ENCODE results near the gene SERPINA6.
"Not testable (repeated sequence)": the region's sequence is repeated elsewhere in the genome, so short reads cannot be mapped to it uniquely, and the experiment has no call there.

Gene SERPINA6, protein sequence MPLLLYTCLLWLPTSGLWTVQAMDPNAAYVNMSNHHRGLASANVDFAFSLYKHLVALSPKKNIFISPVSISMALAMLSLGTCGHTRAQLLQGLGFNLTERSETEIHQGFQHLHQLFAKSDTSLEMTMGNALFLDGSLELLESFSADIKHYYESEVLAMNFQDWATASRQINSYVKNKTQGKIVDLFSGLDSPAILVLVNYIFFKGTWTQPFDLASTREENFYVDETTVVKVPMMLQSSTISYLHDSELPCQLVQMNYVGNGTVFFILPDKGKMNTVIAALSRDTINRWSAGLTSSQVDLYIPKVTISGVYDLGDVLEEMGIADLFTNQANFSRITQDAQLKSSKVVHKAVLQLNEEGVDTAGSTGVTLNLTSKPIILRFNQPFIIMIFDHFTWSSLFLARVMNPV

DNA sequence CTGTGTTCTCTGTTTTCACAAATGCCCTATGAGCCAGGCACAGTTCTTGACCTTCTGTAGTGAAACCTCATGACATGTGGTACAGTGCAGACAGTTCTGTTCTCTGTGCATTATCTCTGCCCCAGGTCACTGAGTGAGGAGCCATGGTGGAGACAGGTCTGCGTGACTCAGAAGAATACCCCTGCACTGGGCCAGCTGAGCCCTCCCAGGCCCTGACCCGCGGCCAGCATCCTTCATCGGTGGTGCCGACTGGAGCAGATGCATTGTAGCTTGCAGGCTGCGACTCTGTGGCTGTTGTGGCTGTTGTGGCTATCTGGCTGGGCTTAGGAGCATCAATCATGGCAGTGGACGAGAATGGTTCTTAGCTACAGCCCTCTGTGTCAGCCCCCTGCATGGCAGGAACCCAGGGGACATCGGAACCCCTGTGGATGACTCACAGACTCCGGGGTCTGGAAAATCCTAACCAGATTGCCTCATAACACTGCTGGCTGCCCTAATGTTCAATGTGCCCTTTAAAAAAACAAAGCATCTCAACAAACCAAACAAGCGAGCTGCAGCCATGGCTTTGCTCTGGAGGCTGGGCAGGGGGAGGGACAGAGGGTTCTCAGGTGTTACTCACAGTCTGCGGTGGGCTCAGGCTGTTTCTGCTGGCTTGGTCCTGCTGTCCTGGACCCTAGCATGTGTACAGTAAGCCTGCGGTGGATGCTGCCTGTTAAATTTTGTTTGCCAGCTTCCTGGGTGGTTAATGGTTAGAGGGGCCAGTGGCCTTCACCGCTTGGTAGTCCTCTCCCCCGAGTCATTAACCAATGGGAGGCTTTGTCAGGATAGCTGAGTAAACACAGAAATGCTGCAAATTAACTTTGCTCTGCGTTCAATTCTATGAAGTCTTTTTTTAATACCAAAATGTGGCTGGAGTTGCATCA is at the start of gene SERPINA6:
TSS of gene SERPINA6 (minus strand) at position 689 of the 923 bp plus-strand sequence. CDS start 8,688 bp downstream, outside the sequence.
- DNase-seq (ENCODE audit: low spot score): no peak

DNA sequence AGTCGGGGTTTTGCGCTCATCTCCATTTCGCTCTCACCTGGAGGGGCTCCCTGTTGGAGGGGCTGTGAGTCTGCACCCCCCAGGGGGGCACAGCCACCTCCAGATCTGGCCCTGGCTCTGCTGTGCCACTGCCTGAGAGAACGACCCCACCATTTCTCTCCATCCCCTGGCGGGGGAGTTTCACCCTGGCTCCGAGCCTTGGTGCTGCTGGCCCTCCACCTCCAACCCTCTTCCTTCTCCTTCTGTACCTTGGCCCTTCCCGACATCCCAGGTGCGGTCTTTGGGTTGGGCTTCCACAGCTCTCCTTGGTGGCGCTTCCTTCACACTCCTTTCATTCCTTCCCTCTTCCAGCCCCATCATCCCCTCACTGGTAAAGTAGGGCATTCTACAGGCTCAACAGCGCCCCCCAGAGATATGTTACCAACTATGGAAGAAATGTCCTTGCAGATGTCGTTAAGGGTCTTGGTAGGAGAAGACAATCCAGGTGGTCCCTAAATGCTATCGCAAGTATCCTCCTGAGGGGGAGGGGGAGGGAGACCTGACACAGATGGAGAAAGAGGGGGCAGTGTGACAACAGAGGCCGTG is 49.0 kb upstream of the SERPINA6 start:
- no peak for DNase-seq (ENCODE audit: low spot score)

DNA sequence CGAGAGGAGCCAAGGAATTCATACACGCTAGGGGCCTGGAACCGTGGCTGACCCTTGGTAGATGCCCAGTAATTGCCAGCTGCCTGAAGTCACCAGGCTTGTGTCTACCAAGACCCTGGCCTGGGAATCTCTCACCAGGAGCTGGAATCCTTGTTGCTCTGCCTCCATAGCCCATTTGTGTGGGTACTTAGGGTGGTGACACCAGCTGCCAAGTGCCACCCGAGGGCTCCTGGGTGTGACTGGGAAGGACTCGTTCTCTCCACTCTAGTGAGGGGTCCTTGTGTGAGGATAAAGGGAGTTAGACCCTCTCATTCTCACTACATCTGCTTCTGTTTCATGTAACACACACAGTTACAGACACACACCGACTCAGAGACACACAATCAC is 47.4 kb upstream of the SERPINA6 start:
- no peak for DNase-seq (ENCODE audit: low spot score)

DNA sequence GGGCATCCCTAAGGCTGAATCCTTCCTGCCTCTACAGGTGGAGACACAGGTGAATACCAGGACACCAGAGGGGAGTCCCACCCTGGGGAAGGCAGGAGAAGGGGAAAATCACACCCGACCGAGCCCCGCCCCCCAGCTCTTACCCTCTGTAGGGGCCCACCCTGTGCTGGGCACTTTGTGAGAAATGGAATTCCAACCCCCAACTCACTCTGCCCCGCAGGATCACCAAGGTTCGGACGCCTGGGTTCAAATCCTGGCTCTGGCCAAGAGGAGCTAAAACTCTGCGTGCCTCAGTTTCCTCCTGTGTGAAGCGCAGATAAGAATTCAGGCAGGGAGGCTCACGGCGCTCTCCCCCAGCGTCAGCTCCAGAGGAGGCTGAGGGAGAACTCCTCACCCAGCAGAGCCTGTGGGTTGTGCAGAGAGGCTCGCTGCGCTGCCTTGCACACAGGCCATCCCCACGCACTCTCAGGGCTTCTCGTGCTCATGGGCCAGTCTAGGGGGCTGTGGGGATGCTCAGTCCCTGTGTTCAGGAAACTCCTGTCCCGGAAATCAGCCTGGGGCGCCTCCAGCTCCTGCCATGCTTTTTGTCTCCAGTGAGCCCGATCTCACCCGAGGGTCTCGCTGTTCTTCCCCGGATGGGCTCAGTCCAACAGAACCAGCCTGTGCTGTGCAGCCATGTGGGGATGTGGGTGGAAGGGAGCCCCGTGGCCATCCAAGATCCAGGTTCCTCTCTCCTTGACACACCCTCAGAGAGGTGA is 46.8 kb upstream of the SERPINA6 start:
- DNase-seq (ENCODE audit: low spot score): not testable (repeated sequence)

DNA sequence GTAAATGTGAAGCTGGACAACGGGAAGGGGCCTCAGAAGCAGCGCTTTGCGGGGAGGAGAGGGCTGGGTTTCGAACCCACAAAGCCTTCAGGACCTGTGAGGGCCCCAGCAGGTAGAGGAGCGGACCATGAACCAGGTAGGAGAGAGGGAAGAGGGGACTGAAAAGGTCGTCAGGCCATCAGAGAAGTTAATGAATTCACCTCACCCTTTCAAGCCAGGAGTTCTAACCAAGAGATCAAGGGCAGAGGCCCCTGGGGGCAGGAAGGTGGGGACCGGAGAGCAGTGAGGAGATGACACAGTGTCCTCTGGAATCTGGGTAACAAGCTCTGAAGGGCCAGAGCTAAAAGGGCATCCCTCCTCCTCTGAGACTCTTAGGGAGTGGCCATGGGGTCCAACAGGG is 45.8 kb upstream of the SERPINA6 start:
- DNase-seq (ENCODE audit: low spot score): no peak

DNA sequence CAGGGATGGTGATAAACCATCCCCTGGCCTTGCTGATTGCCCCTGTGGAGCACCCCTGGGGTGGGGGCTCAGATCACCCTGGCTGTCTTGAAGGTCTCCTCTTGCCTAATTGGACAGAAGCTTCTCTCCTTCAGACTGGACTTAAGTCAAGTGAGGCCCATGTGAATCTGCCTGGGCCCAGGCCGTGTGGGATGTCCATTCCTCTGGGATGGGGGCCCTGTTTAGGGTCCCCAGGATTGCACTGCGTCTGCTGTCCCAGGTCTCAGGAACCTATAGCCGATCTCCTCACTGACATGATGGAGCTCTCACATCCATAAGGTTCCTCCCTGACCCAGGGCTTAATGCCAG is 45.1 kb upstream of the SERPINA6 start:
- DNase-seq (ENCODE audit: low spot score): no peak

DNA sequence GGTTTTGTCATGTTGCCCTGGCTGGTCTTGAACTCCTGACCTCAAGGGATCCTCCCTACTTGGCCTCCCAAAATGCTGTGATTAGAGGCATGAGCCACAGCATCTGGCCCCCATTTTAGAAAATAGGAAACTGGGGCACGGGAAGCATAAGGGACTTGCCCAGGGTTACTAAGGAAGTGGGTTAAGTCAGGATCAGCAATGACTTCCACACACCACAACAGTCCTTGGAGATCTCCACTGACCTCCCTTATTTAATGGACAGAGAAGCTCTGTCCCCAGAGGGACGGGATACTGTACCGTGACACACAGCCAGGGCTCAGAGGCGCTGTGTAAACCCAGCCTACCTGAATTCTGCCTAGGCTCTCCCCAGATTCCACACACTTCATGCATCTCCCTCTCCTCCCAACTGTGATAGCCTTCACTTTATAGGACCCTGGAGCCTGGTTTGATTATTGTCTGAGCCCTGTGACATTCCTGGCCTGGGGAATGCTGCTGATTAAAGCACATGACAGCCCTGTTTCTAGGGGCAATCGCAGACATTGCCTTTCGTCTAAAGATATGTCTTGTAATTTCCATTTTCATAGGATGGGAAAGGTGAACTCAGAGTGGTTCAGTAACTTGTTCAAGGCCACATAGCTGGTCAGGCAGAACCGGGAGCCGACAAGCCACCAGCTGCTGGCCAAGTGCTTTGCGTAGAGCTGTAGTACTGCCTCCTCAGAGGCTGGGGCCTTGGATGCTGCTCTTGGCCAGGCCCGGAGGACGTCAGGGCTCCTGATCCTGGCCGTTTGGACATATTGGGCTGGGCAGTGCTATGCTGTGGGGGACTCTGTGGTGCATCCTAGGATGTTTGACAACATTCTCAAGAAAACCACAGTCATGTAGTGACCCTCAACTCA is 44.5 kb upstream of the SERPINA6 start:
- no peak for DNase-seq (ENCODE audit: low spot score)

DNA sequence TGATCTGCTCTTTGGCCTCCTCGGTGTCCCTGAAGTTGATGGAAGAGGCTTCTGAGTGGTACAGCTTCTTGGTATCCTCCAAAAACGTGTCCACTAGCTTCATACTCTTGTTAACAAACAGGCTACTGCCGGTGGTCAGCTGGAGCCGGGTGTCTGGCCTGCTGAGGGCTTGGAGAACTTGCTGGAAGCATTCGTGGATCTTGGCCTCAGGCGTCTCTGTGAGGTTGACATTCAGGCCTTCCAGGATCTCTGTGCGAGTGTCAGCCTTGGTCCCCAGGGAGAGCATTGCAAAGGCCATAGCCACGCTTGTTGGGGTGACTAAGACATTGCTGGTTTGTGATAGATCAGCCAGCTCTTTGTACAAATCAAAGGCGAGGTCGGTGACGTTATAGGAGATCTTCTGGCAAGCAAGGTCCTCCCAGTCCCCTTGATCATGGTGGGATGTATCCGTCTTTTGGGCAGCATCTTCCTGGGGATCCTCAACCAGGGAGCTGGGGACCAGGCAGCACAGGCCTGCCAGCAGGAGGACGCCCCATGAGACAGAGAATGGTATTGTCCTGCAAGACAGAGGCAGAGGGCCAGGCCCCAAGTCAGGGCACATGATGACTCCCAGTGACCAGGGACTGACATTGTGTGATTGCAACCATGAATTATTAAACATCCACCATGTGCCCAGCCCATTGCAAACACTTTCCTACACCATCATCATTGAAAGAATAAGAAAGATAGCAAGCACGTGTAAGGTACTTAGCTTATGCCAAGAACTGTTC is 43.2 kb upstream of the SERPINA6 start, which contains the start of gene SERPINA2:
TSS of gene SERPINA2 (minus strand) at position 553 of the 770 bp plus-strand sequence.
- DNase-seq (ENCODE audit: low spot score): no peak

DNA sequence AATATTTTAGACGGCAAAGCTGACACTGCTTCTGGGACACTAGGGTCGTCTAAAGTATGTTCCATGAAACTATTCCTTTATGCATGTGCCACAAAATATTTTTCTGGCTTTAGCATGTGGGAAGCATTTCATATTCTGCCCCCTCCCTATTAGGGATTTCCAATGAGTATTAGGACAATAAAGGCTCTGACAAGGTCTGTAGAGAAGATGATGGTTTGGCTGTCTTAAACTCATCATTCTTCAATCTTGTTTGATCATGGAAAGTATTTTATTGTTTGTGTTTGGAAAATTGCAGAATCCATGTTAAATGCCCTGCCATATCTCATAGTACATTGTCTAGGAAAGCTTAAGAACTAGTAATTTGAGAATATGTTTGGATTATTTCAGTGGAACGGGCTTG is 42.5 kb upstream of the SERPINA6 start:
- no peak for DNase-seq (ENCODE audit: low spot score)

DNA sequence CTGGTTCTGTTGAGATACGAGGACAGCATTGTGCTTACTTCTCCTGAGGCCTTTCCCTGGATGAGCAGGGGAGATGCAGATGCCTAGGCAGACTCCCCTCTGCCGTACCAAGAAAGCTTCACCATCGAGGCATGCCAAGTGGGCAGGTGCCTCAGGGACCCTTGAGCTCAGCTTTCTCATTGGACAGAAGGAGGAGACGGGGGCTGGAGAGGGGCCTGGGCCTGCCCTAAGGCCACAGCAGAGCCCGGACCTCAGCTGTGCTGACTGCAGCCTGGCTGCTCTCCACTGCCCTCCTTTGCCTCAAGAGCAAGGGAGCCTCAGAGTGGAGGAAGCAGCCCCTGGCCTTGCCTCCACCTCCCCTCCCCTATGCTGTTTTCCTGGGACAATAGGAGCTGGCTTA is 41.8 kb upstream of the SERPINA6 start:
- no peak for DNase-seq (ENCODE audit: low spot score)

DNA sequence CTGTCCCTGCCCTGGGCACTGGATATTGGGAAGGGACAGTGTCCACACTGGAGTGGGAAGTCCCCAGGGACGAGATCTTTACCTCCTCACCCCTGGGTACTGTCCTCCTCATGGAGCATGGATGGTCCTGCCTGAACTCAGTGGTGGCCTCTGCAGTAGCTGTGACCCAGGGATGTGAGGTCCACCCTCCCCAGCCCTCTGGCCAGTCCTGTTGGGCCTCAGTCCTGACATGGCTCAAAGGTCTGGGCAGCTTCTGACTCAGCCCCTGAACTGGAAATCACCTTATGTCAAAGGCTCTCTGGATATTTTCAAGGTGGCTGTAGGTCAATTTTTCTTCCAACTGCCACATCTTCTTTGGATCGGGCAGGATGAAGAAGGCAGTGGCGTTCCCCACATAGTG is 40.9 kb upstream of the SERPINA6 start:
- DNase-seq (ENCODE audit: low spot score): no peak

DNA sequence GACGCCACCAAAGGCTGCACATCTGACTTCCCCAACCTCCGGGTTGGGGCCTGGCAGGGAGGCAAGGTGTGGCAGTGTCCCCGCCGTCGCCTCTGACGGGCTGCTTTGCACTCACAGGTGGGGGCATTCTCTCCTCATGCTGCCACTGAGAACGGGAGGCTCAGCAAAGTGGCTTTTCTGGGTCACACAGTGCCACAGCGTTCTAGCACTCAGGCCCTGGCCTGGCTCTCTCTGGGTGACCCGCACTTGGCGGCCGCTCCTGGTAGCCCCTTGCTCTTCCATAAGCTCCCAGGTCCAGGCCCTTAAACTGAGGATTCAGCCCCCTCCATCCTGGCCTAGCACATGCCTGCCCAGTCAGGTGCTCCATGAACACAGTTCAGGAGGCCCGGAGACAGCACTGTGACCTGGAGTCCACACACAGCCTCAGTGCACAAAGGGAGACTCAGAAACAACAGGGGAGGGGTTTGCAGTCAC is 40.1 kb upstream of the SERPINA6 start:
- DNase-seq (ENCODE audit: low spot score): no peak

DNA sequence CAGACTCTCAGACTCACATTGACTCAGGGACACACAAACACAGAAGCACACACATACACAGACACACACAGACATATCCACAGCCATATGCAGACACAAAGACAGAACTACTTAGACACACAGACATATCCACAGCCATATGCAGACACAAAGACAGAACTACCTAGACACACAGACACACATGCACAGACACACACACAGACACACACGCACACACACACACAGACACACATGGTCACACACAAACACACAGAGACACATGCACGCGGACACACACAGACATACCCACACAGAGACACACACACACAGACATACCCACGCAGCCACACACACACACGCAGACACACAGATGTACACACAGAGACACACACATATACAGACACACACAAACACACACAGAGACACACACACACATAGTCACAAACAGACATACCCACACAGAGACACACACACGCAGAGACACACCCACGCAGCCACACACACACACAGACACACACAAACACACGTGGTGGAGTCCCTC is 39.5 kb upstream of the SERPINA6 start:
- no peak for DNase-seq (ENCODE audit: low spot score)

DNA sequence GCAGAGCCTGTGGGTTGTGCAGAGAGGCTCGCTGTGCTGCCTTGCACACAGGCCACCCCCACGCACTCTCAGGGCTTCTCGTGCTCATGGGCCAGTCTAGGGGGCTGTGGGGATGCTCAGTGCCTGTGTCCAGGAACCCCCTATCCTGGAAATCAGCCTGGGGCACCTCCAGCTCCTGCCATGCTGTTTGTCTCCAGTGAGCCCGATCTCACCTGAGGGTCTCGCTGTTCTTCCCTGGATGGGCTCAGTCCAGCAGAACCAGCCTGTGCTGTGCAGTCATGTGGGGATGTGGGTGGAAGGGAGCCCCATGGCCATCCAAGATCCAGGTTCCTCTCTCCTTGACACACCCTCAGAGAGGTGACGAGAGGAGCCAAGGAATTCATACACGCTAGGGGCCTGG is 38.5 kb upstream of the SERPINA6 start:
- DNase-seq (ENCODE audit: low spot score): no peak

DNA sequence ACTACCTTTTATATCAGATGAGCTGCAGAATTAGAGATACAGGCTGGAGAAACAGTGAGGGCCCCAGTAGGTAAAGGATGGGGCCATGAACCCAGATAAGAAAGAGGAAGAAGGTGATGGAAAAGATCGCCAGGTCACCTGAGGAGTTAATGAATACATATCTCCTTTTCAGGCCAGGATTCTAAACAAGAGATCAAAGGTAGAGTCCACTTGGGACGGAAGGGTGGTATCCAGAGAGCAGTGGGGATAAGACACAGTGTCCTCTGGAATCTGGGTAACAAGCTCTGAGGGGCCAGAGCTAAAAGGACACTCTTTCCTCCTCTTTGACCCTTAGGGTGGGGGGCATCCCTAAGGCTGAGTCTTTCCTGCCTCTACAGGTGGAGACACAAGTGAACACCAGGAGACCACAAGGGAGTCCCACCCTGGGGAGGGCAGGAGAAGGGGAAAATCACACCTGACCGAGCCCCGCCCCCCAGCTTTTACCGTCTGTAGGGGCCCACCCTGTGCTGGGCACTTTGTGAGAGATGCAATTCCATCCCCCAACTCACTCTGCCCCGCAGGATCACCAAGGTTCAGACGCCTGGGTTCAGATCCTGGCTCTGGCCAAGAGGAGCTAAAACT is 37.9 kb upstream of the SERPINA6 start:
- DNase-seq (ENCODE audit: low spot score): no peak

DNA sequence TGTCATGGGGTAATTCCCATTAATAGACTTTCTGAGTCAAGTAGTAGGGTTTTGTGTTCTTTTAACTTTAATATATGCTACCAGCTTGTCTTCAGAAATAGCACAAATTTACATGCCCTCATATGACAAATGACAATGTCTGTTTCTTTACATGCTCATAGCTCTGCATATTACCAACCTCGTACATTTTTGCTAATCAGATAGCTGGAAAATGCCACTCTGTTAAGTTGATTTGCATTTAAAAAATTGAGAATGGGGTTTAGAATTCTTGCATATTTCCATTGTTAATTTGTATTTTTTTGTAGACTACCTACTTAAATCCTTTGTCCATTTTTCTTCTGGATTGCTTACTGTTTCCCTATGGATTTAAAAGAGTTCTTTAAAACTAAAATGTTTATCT is 34.0 kb upstream of the SERPINA6 start:
- DNase-seq (ENCODE audit: low spot score): no peak

DNA sequence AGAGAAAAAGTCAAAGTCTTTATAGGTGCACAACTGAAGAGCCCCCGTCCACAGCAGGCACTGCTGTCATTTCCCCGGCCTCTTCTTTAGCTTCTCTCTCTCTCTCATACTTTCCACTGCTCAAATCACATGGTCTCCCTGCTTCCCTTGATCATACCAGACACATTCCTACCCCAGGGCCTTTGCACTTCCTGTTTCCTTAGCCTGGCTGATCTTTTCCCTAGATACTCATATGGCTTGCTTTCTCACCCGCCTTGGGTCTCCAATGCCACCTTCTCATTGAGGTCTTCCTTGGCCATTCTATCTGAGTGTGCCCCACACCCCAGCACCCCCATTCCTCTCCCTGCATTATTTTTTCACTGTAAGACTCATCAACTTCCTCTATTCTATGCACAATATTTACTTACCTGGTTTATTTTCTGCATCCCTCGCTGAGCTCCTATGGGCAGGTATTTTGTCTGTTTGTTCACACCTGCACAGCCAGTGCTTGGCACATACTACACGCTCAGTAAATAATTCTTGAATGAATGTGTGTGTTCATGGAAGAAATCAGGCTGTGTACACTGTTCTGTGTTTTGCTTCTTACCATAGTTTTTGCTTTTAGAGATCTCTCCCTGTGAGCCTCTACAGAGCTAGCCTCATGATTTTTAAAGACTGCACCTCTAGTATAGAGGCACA is 33.4 kb upstream of the SERPINA6 start:
- no peak for DNase-seq (ENCODE audit: low spot score)

DNA sequence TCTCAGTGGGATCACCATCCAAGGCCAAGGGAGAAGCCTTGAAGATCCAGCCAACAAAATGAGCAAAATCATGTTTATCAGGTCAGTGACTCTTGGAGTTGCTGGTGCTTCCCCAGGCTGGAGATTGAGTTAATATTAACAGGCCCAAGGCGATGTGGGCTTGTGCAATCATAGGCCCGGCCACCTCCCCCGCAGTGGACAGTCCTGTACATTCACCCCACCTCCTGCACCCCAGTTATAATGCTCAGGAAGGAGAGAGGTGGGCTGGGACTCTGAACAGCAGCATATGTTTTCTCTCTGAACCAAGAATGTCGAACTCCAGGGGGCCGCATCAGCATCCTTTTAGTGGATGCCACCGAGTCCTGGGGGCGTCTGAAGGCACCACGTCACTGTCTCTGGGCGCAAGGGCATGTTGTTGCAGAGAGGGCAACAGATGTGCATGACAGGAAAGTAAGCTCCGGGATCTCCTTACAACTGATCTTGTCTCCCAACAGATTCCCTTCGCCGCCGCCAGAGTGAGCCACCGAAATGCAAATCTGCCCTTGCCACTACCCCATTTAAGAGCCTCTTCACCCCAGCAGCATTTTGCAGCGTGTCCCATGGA is 32.2 kb upstream of the SERPINA6 start:
- DNase-seq (ENCODE audit: low spot score): no peak
